Mucosa of descending colon (tissue), 3 donors: Measurements from ENCODE around the gene TELO2. TPM values are rescaled to one million over a fixed set of nuclear protein-coding genes. Genes with fewer than 3 reads are reported as not detected.

ENCODE experiments used
- ATAC-seq: fragments of 200-7000 bp; cut with Tn5 transposase; one replicate; pipeline ENCODE4 v1.9.1; 2020; ENCODE audit warnings: mild to moderate bottlenecking, moderate library complexity
- DNase-seq, 3 donors: peaks; one replicate each; pipeline ENCODE4 v3.0.0-alpha.2; 2020
- H3K36me3 ChIP-seq: fragments of 200-600 bp; one replicate; pipeline ENCODE4 v1.8.0; 2021; ENCODE audit warnings: low read depth, mild to moderate bottlenecking
- H3K4me1 ChIP-seq: fragments of 200-600 bp; one replicate; pipeline ENCODE4 v1.8.0; 2021; ENCODE audit warnings: low read depth, mild to moderate bottlenecking
- H3K4me3 ChIP-seq: fragments of 200-600 bp; one replicate; pipeline ENCODE4 v1.8.0; 2021; ENCODE audit warnings: mild to moderate bottlenecking
- H3K9me3 ChIP-seq: fragments of 200-600 bp; one replicate; pipeline ENCODE4 v1.8.0; 2021; ENCODE audit warnings: mild to moderate bottlenecking
- intact Hi-C, 2 donors: fragments of 100-400 bp; cut with DNase I in 1 of 2; cut with micrococcal nuclease in 1 of 2; formaldehyde crosslinking; loops; one replicate each; pipeline versions ENCODE4 v1.11.0 to v1.11.1; 2022; cut with DNase I, micrococcal nuclease
- total RNA-seq, 3 donors: library from RNA; stranded (reverse); fragmentation: NEBNext Ultra II Directional in 2 of 3; extraction: Animal tissue kit (Norgen Biotek cat#: 25700) in 2 of 3; gene quantifications; one replicate each; pipeline versions ENCODE4 v1.2.1 to v1.2.4, GENCODE V29; 2021 to 2023
- TF ChIP-seq, protein P1 (sequence below): fragments of 200-600 bp; IDR thresholded peaks from one replicate; pipeline ENCODE4 v1.8.0; 2022; ENCODE audit warnings: antibody characterized with exemption, mild to moderate bottlenecking
- donor health status: DM: no; HTN: no; CAD: no; lungs with moderate emphysema.
- donor health status: DM: no; HTN: no; CAD: no.
- donor health status: DM: no; HTN: yes; CAD: no.

The TELO2 gene
- total RNA-seq, 3 donors from 2014 or later: 32.2 to 41.6 (median 37.8) TPM

- Histone ChIP-seq H3K36me3 (no peaks in the 10 kb centered on the region), H3K4me3 (no peak overlapping the region), H3K4me1 (no peaks in the 10 kb centered on the region), H3K9me3 (no peaks in the 10 kb centered on the region)
- TF ChIP-seq, protein P1, sequence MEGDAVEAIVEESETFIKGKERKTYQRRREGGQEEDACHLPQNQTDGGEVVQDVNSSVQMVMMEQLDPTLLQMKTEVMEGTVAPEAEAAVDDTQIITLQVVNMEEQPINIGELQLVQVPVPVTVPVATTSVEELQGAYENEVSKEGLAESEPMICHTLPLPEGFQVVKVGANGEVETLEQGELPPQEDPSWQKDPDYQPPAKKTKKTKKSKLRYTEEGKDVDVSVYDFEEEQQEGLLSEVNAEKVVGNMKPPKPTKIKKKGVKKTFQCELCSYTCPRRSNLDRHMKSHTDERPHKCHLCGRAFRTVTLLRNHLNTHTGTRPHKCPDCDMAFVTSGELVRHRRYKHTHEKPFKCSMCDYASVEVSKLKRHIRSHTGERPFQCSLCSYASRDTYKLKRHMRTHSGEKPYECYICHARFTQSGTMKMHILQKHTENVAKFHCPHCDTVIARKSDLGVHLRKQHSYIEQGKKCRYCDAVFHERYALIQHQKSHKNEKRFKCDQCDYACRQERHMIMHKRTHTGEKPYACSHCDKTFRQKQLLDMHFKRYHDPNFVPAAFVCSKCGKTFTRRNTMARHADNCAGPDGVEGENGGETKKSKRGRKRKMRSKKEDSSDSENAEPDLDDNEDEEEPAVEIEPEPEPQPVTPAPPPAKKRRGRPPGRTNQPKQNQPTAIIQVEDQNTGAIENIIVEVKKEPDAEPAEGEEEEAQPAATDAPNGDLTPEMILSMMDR: no peak
- intact Hi-C loops: no loop called here
- DNase-seq (no peak), ATAC-seq (peak; percentile 63)
These were observed 66.4 kb downstream of the TELO2 start for GRCh38 chr16:1559446-1559975.

Other genes starting within 250 kb of the TELO2 start
- 1 to 10 TPM in 1 of 3 donors, under 1 TPM in 2; 0.35 to 4.3 (median 0.58) TPM for gene TPSD1, start 237.3 kb upstream of the TELO2 start, total RNA-seq
- gene UBE2I, start 183.7 kb upstream of the TELO2 start, total RNA-seq: 100 to 1,000 TPM in 1 of 3 donors, 10 to 100 TPM in 2; 79.8 to 101 (median 96.9) TPM
- gene BAIAP3, start 159.7 kb upstream of the TELO2 start, total RNA-seq: 10 to 100 TPM in 1 of 3 donors, 1 to 10 TPM in 2; 5.6 to 14.6 (median 5.7) TPM
- 10 to 100 TPM; 46.4 to 57.2 (median 54.1) TPM for gene TSR3, start 141.5 kb upstream of the TELO2 start, total RNA-seq
- 10 to 100 TPM; 50.1 to 68.9 (median 57.3) TPM for gene GNPTG, start 141.4 kb upstream of the TELO2 start, total RNA-seq
- gene UNKL, start 78.7 kb upstream of the TELO2 start, total RNA-seq: 10 to 100 TPM; 16.2 to 36.5 (median 28.2) TPM
- gene UQCC4, start 72.6 kb upstream of the TELO2 start, total RNA-seq: 10 to 100 TPM; 10.3 to 14.4 (median 11.0) TPM
- under 1 TPM in 1 of 3 donors, not detected in 2; 0.34 TPM for gene PERCC1, start 62.3 kb upstream of the TELO2 start, total RNA-seq
- gene CCDC154, start 48.8 kb upstream of the TELO2 start, total RNA-seq: 1 to 10 TPM in 2 of 3 donors, under 1 TPM in 1; 0.43 to 2.4 (median 1.1) TPM
- gene CLCN7, start 18.3 kb upstream of the TELO2 start, total RNA-seq: 10 to 100 TPM; 59.3 to 98.1 (median 59.8) TPM
- gene PTX4, start 4.4 kb upstream of the TELO2 start, total RNA-seq: not detected
- gene TMEM204, start 40.3 kb downstream of the TELO2 start, total RNA-seq: 10 to 100 TPM in 1 of 3 donors, 1 to 10 TPM in 2; 3.4 to 10.3 (median 5.0) TPM
- 10 to 100 TPM; 16.6 to 22.7 (median 17.1) TPM for gene IFT140, start 118.7 kb downstream of the TELO2 start, total RNA-seq
- gene CRAMP1, start 119.0 kb downstream of the TELO2 start, total RNA-seq: 10 to 100 TPM; 15.7 to 27.4 (median 20.6) TPM
- gene JPT2, start 184.9 kb downstream of the TELO2 start, total RNA-seq: 10 to 100 TPM; 44.0 to 58.5 (median 57.3) TPM
- 10 to 100 TPM; 76.2 to 82.5 (median 79.4) TPM for gene MAPK8IP3, start 212.8 kb downstream of the TELO2 start, total RNA-seq